ENCODE results near the gene WDR44.
A peak's percentile ranks its signal among the peaks of the same experiment; 100 is the strongest.

WDR44 gene

DNA sequence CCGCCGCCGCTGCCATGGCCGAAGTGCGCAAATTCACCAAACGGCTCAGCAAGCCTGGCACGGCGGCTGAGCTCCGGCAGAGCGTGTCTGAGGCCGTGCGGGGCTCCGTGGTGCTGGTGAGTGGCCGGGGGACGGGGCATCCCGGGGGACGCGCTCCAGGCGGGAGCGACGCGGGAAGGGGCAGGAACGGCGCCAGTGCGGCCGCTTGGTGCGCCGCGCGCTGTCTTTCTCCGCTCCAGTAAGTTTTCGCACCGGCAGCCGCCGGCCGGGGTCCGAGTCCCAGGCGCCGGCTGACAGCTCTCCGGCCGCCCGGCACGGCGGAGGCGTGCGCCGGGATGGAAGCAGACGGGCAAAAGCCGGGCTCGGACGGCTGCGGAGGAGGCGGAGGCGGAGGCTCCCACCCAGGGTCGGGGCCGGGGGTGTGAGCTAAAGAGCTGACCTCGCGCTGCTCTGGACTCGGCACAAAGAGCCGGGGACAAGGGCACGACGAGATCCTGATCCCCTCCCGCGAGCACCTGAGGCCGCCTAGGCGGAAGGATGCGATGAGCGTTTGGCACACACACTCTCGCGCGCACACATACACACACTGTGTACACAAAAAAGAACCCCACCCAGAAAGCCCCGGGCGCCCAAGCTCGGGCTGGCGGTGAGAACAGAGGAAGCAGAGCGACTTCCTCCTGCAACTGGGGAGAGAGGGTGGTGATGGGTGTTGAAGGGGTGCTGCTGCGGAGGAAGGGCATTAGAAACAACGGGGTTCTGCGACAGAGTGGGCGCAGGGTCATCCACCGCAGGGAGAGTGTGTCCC lies 150.3 kb downstream of the WDR44 start:
- H3K9me2 ChIP-seq (replicated peaks; ENCODE audit: control insufficient read depth, low read length) = no peaks in the 10 kb centered on the region
- H3K79me2 ChIP-seq (ENCODE audit: control insufficient read depth, low read length) = peaks cover 38% of the 10 kb centered on the region
- H4K20me1 ChIP-seq (ENCODE audit: control insufficient read depth, insufficient read depth, low read depth, low read length) = no peaks in the 10 kb centered on the region
- H3K27ac ChIP-seq (ENCODE audit: low read depth, low read length) = peak overlapping the region; percentile 64
- peak overlapping the region; percentile 81 for H3K4me3 ChIP-seq (ENCODE audit: low read length)
- TF ChIP-seq, protein P1, sequence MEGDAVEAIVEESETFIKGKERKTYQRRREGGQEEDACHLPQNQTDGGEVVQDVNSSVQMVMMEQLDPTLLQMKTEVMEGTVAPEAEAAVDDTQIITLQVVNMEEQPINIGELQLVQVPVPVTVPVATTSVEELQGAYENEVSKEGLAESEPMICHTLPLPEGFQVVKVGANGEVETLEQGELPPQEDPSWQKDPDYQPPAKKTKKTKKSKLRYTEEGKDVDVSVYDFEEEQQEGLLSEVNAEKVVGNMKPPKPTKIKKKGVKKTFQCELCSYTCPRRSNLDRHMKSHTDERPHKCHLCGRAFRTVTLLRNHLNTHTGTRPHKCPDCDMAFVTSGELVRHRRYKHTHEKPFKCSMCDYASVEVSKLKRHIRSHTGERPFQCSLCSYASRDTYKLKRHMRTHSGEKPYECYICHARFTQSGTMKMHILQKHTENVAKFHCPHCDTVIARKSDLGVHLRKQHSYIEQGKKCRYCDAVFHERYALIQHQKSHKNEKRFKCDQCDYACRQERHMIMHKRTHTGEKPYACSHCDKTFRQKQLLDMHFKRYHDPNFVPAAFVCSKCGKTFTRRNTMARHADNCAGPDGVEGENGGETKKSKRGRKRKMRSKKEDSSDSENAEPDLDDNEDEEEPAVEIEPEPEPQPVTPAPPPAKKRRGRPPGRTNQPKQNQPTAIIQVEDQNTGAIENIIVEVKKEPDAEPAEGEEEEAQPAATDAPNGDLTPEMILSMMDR (IDR thresholded peaks at IDR 0.05; ENCODE audit: low read depth, low read length, poor library complexity, severe bottlenecking) = no peak
- TF ChIP-seq EZH2phosphoT487 (IDR thresholded peaks at IDR 0.05; ENCODE audit: borderline replicate concordance, low read length) = no peak
- no peaks in the 10 kb centered on the region for H3F3A ChIP-seq (ENCODE audit: control insufficient read depth, insufficient read depth)
- H3K4me2 ChIP-seq (ENCODE audit: low read length) = peak overlapping the region; percentile 76
- H3K4me1 ChIP-seq (ENCODE audit: control insufficient read depth, low read length) = peaks cover 29% of the 10 kb centered on the region
- no peaks in the 10 kb centered on the region for H3K9me3 ChIP-seq (ENCODE audit: control insufficient read depth, insufficient read depth, low read length)
- H3K27me3 ChIP-seq (ENCODE audit: control insufficient read depth, low read length) = no peaks in the 10 kb centered on the region
- no peaks in the 10 kb centered on the region for H3K36me3 ChIP-seq (ENCODE audit: control insufficient read depth, low read length)

DNA sequence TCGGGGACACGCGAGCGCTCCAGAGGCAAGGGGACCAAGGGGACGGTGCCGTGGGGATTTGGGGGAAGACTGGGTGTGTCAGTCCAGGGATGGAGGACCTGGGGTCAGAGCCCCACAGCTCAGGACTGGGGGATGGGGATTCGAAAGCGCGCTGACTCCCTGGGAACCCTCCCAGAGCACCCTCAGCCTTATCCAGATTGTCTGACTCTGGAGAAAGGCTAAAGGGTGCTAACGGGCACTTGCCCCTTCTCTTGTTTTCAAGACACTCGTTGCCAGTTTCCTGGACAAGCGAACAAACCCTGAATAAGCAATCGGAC lies 150.8 kb downstream of the WDR44 start:
- TF ChIP-seq, protein P1 (IDR thresholded peaks at IDR 0.05; ENCODE audit: low read depth, low read length, poor library complexity, severe bottlenecking) = no peak
- TF ChIP-seq EZH2phosphoT487 (IDR thresholded peaks at IDR 0.05; ENCODE audit: borderline replicate concordance, low read length) = no peak
- H3K9me3 ChIP-seq (ENCODE audit: control insufficient read depth, insufficient read depth, low read length) = no peaks in the 10 kb centered on the region
- peak overlapping the region; percentile 64 for H3K27ac ChIP-seq (ENCODE audit: low read depth, low read length)

DNA sequence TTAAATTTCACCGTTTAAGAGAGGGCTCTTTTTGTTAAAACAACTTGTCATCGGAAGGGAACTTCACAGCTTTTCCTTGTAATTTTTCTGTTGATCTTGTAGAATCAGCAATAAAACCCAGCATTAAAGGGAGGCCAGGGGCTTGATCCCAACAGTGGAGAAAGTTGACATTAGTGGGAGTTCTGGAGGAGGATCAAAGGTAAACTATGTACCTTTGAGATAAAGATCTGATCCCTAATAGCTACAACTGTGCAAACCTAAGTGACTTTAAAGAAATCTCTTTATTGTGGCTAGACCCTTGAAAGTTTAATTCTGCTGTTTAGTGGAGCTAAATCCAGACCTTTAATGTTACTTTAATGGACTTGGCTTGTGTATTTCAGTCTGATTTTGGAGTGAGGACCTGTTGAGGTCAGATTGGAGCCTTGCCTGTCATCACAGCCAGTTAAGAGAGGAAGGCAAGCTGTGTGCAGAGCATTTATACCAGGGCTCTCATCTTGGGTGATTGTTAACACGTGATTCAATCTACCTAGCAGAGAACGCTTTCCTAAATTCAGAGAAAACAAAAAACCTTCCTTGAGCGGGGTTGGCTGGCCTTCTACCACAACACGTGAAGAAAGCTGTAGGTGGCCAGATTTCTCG lies 151.4 kb downstream of the WDR44 start:
- H3K4me1 ChIP-seq (ENCODE audit: control insufficient read depth, low read length) = peaks cover 41% of the 10 kb centered on the region
- no peaks in the 10 kb centered on the region for H3K36me3 ChIP-seq (ENCODE audit: control insufficient read depth, low read length)
- H3F3A ChIP-seq (ENCODE audit: control insufficient read depth, insufficient read depth) = no peaks in the 10 kb centered on the region
- TF ChIP-seq EZH2phosphoT487 (IDR thresholded peaks at IDR 0.05; ENCODE audit: borderline replicate concordance, low read length) = no peak
- TF ChIP-seq, protein P1 (IDR thresholded peaks at IDR 0.05; ENCODE audit: low read depth, low read length, poor library complexity, severe bottlenecking) = no peak
- no peaks in the 10 kb centered on the region for H3K27me3 ChIP-seq (ENCODE audit: control insufficient read depth, low read length)
- H3K27ac ChIP-seq (ENCODE audit: low read depth, low read length) = peak overlapping the region; percentile 64
- H3K79me2 ChIP-seq (ENCODE audit: control insufficient read depth, low read length) = peaks cover 49% of the 10 kb centered on the region
- no peaks in the 10 kb centered on the region for H3K9me3 ChIP-seq (ENCODE audit: control insufficient read depth, insufficient read depth, low read length)
- H4K20me1 ChIP-seq (ENCODE audit: control insufficient read depth, insufficient read depth, low read depth, low read length) = no peaks in the 10 kb centered on the region
- H3K9me2 ChIP-seq (replicated peaks; ENCODE audit: control insufficient read depth, low read length) = no peaks in the 10 kb centered on the region
- H3K4me2 ChIP-seq (ENCODE audit: low read length) = peak overlapping the region; percentile 76
- peak overlapping the region; percentile 81 for H3K4me3 ChIP-seq (ENCODE audit: low read length)

More for the DNA sequence above, 150.8 kb downstream of the WDR44 start:
- H3K36me3 ChIP-seq (ENCODE audit: control insufficient read depth, low read length) = no peaks in the 10 kb centered on the region
- no peaks in the 10 kb centered on the region for H4K20me1 ChIP-seq (ENCODE audit: control insufficient read depth, insufficient read depth, low read depth, low read length)
- no peaks in the 10 kb centered on the region for H3F3A ChIP-seq (ENCODE audit: control insufficient read depth, insufficient read depth)
- peaks cover 35% of the 10 kb centered on the region for H3K4me1 ChIP-seq (ENCODE audit: control insufficient read depth, low read length)
- peak overlapping the region; percentile 76 for H3K4me2 ChIP-seq (ENCODE audit: low read length)
- no peaks in the 10 kb centered on the region for H3K9me2 ChIP-seq (replicated peaks; ENCODE audit: control insufficient read depth, low read length)
- H3K4me3 ChIP-seq (ENCODE audit: low read length) = peak overlapping the region; percentile 81
- peaks cover 43% of the 10 kb centered on the region for H3K79me2 ChIP-seq (ENCODE audit: control insufficient read depth, low read length)
- H3K27me3 ChIP-seq (ENCODE audit: control insufficient read depth, low read length) = no peaks in the 10 kb centered on the region

All from DOHH2 (cell line).